Muscle of back (tissue), 11 donors: ENCODE results near the gene FAM111B. TPM values are rescaled to one million over a fixed set of nuclear protein-coding genes. Genes with fewer than 3 reads are reported as not detected.

Source experiments
- DNase-seq, 3 donors: peaks; one replicate each; pipeline versions ENCODE4 v3.0.0 to v3.0.0-alpha.2; 2013
- polyA plus RNA-seq, 10 donors: library from polyadenylated mRNA; unstranded; fragments of 120-200 nt; gene quantifications; one replicate each; pipeline ENCODE4 v1.2.1, GENCODE V29; 2013; ENCODE audit not compliant: insufficient read length in 10 of 10

The FAM111B gene
- polyA plus RNA-seq, 10 donors, result 6.5 to 15.4 (median 8.9) TPM

GRCh38 chr11:59154610-59155009, 47.6 kb downstream of the FAM111B start:
- DNase-seq, result no peak

DNA sequence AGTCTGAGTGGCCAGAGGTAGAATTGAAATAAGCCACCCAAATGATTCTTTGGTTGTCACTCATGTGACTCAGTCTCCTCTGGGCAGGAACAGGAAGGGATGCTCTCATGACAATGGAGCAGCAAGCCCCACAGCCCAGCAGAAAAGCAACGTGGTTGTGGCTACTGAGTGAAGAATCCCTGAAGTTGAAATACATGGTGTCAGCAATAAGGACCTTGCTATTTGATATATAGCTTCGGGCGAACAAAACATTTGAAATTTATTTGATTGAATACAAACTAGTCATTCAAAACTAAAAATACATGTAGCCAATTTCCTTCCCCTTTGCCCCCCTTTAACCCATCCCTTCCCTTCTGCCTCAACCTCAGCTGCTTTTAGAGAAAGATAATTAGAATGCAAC, 50.4 kb downstream of the FAM111B start:
- no peak for DNase-seq

DNA sequence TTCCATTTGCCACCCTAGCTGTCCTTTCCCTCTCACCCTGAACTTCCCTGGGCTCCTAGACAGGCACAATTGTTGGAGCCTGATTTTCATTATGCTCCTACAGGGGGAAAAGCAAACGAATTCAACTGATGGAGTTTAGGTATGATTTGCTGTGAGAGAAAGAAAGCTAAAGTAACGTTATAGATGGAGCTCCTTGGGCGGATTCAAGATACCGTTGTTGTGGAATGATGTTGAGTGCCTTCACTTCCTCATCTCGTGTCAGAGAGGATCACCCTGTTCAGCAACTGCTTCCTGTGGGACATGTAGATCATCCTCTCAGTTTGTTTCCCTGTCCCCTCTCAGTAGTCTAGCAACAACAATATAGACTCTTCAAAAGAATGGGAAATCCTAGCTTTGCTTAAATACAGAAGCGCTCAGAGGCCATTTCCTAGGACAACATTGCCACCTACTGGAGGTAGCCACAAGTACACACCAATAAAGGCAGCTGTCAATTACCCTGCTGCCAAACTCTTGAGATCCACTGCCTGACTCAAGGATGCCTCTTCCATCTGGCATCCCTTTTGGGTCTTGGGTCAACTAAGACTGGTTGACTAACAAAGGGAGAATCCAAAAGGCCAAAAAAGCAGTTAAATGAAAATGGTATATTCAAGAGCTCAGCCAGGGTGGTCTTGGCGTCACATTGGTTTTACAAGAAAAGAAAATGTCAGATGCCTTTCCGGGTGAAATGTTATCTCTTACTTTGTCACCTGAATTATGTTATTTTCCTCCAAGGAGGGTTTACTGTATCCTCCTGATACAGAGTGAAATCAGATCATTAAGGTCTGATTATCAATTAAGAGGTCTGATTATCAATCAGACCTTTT, 51.4 kb downstream of the FAM111B start:
- DNase-seq, result peak; percentile 68 to 90 (median 79)

DNA sequence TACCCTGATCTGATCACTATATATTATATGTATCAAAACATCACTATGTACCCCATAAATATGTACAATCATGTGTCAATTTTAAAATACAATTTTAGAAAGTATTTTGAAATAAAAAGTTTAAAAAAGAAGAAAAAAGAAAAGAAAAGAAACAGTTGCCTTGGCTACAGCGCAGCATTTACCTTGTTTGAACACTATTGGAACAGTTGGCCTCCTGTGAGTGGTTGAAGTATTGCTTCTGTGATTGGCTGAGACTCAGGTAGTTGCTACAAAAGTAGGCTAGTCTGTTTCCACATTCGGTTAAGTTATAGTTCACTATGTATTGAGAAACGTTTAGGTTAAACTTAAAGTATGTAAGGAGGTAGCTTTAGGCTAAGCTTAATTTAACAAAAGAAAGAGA, 57.0 kb downstream of the FAM111B start:
- DNase-seq, result no peak

GRCh38 chr11:59171508-59172322, 64.7 kb downstream of the FAM111B start, which contains the start of gene DTX4:
TSS of gene DTX4 (plus strand) at chr11:59172132. CDS start at chr11:59172596, 464 bp downstream.
- DNase-seq, result peak; percentile 88 to 97 (median 94)

- DNase-seq, result peak in 1 of 3 donors; percentile 68
These were observed 65.5 kb downstream of the FAM111B start for GRCh38 chr11:59172345-59173079.

DNA sequence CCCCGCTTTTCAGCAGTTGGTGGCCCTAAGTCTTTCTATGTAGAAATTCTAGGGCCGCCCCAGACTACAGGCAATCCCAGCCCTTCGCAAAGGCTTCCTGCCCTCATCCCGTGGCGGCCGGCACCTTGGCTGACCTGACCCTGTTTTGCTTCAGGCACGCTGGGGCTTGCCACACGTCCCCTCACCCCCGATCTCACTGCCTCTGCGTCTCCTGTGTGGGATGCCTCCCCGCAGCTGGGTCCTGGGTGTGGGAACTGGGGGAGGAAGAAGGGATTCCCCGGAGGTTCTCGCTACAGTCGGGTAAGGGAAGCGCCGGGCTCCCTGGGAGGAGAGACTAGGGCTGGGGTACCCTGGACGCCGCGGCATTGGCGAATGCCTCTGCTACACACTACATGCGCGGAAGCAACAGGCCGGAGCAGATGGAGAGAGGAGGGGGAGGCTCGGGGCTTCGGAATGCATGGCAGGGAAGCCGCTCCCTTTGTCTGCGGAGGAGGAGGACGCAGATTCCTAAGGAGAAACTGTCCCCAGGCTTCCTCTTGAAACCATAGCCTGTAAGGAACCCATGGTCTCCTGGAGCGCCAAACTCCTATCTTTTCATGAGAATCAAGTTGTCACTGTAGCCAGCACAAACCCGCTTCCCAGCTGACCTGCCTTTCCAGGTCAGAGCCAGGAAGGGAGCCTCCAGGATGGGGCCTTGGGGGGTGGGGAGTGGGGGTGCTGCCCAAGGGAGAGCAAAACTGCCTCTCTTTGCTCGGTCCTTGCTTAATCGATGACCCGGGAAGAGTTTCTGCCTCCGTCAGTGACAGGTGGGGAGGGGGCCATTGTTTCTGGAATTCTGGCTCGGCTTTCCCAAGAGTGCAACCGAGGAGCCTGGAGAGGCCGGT, 66.3 kb downstream of the FAM111B start:
- peak in 2 of 3 donors; percentile 33 to 78 for DNase-seq

- peak in 1 of 3 donors; percentile 59 for DNase-seq
These were observed 67.1 kb downstream of the FAM111B start for GRCh38 chr11:59173964-59174663.

DNA sequence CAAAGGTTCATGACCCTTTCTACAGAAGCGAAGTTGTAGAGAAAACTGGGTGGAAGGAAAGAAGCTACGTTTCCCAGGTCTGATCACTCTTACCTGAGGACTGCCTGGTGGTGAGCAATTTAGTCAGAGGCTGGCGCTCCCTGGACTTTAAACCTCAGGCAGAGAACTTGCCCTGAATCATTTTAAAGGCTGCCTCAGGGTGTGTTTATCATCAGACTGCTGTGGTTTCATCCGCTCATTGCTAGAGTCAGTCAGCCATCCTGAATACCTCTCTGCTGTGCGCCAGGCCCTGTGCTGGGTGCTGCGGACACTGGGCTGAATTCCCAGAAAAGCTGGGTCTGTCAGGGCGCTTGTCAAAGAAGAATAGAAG, 67.6 kb downstream of the FAM111B start:
- DNase-seq, result no peak

- DNase-seq, result no peak
These were observed 68.1 kb downstream of the FAM111B start for GRCh38 chr11:59175091-59175501.

- DNase-seq, result no peak
These were observed 69.3 kb downstream of the FAM111B start for GRCh38 chr11:59176330-59176729.

Other genes starting within 250 kb of the FAM111B start
- 1 to 10 TPM in 2 of 10 donors, under 1 TPM in 8; 0.34 to 1.8 (median 0.60) TPM for gene GLYATL1, start 167.7 kb upstream of the FAM111B start, polyA plus RNA-seq
- under 1 TPM in 1 of 10 donors, not detected in 9; 0.34 TPM for gene GLYATL1B, start 20.9 kb upstream of the FAM111B start, polyA plus RNA-seq
- gene FAM111A, start 35.6 kb downstream of the FAM111B start, polyA plus RNA-seq, result 10 to 100 TPM; 16.9 to 46.2 (median 27.4) TPM
- gene DTX4, start 64.9 kb downstream of the FAM111B start, polyA plus RNA-seq, result 10 to 100 TPM; 16.1 to 29.2 (median 19.8) TPM
- gene MPEG1, start 105.7 kb downstream of the FAM111B start, polyA plus RNA-seq, result 10 to 100 TPM in 8 of 10 donors, 1 to 10 TPM in 2; 9.2 to 16.5 (median 12.1) TPM